Activated naive CD4-positive, alpha-beta T cell treated with anti-CD3 and anti-CD28 coated beads, Interleukin-2, amount 10 ng/mL, durations not matched to agents 7 days and 5 days (primary cell): ENCODE measurements around the gene C1QTNF4.

Experiments used
- CTCF ChIA-PET: fragments of 350-600 bp; sonication (Branson Sonifier 250); formaldehyde crosslinking; loops from one replicate; lab custom pipeline; 2021; ENCODE audit warnings: antibody characterized with exemption; lab: Charles Lee
- DNase-seq: peaks from one replicate; pipeline ENCODE4 v3.0.0-alpha.2; 2020
- H3K27ac Mint-ChIP-seq: one replicate; pipeline ENCODE4 v1.8.0; 2021; ENCODE audit warnings: mild to moderate bottlenecking, moderate library complexity, mixed read lengths
- H3K27me3 Mint-ChIP-seq: one replicate; pipeline ENCODE4 v1.8.0; 2021; ENCODE audit warnings: mild to moderate bottlenecking, mixed read lengths
- H3K36me3 Mint-ChIP-seq: one replicate; pipeline ENCODE4 v1.8.0; 2021; ENCODE audit warnings: mixed read lengths
- H3K4me1 Mint-ChIP-seq: one replicate; pipeline ENCODE4 v1.8.0; 2021; ENCODE audit warnings: mixed read lengths
- H3K4me3 Mint-ChIP-seq: one replicate; pipeline ENCODE4 v1.8.0; 2021; ENCODE audit warnings: mild to moderate bottlenecking, moderate library complexity, mixed read lengths
- H3K9me3 Mint-ChIP-seq: one replicate; pipeline ENCODE4 v1.8.0; 2021; ENCODE audit warnings: mixed read lengths

C1QTNF4 gene

GRCh38 chr11:47609675-47610074, 15.5 kb upstream of the C1QTNF4 start:
- Mint-ChIP-seq H3K4me3 (no peak overlapping the region), H3K27ac (no peak overlapping the region), H3K36me3 (peaks cover 7% of the 10 kb centered on the region), H3K9me3 (no peaks in the 10 kb centered on the region), H3K27me3 (peaks cover 5% of the 10 kb centered on the region), H3K4me1 (peaks cover 10% of the 10 kb centered on the region)
- CTCF ChIA-PET, result interaction anchor here (1.3 kb wide), 1 partner anchor 235 kb away, joined by 7 read pairs; no protein-coding TSS in a partner anchor
- DNase-seq, result no peak

- Mint-ChIP-seq H3K4me3 (no peak overlapping the region), H3K36me3 (peaks cover 5% of the 10 kb centered on the region), H3K27ac (no peak overlapping the region), H3K4me1 (peaks cover 10% of the 10 kb centered on the region), H3K9me3 (no peaks in the 10 kb centered on the region), H3K27me3 (peaks cover 5% of the 10 kb centered on the region)
- no peak for DNase-seq
- CTCF ChIA-PET, result interaction anchor here (1.2 to 1.6 kb wide), 2 partner anchors 10 to 26 kb away, joined by 3 to 7 read pairs; no protein-coding TSS in a partner anchor
Observed at GRCh38 chr11:47607380-47607779, 13.2 kb upstream of the C1QTNF4 start.

GRCh38 chr11:47606731-47607130, 12.5 kb upstream of the C1QTNF4 start:
- DNase-seq, result no peak
- Mint-ChIP-seq H3K27ac (no peak overlapping the region), H3K4me3 (no peak overlapping the region), H3K9me3 (no peaks in the 10 kb centered on the region), H3K4me1 (peaks cover 10% of the 10 kb centered on the region), H3K36me3 (peaks cover 5% of the 10 kb centered on the region), H3K27me3 (peaks cover 9% of the 10 kb centered on the region)
- CTCF ChIA-PET, result interaction anchor here (1.2 to 1.6 kb wide), 2 partner anchors 10 to 25 kb away, joined by 3 to 7 read pairs; no protein-coding TSS in a partner anchor

- no peaks in the 10 kb centered on the region for H3K9me3 Mint-ChIP-seq
- no peak for DNase-seq
- no peak overlapping the region for H3K4me3 Mint-ChIP-seq
- CTCF ChIA-PET, result no interaction called here
- H3K36me3 Mint-ChIP-seq, result peaks cover 5% of the 10 kb centered on the region
- peaks cover 10% of the 10 kb centered on the region for H3K4me1 Mint-ChIP-seq
- no peak overlapping the region for H3K27ac Mint-ChIP-seq
- peaks cover 11% of the 10 kb centered on the region for H3K27me3 Mint-ChIP-seq
Observed at GRCh38 chr11:47605921-47606320, 11.7 kb upstream of the C1QTNF4 start.

- no peak overlapping the region for H3K27ac Mint-ChIP-seq
- CTCF ChIA-PET, result no interaction called here
- H3K36me3 Mint-ChIP-seq, result peaks cover 5% of the 10 kb centered on the region
- peaks cover 13% of the 10 kb centered on the region for H3K27me3 Mint-ChIP-seq
- H3K9me3 Mint-ChIP-seq, result no peaks in the 10 kb centered on the region
- H3K4me1 Mint-ChIP-seq, result peaks cover 3% of the 10 kb centered on the region
- no peak overlapping the region for H3K4me3 Mint-ChIP-seq
- DNase-seq, result no peak
Observed at GRCh38 chr11:47603295-47603694, 9.1 kb upstream of the C1QTNF4 start.

GRCh38 chr11:47599902-47600301, 5.7 kb upstream of the C1QTNF4 start:
- H3K4me1 Mint-ChIP-seq, result no peaks in the 10 kb centered on the region
- H3K27me3 Mint-ChIP-seq, result peaks cover 31% of the 10 kb centered on the region
- CTCF ChIA-PET, result no interaction called here
- no peaks in the 10 kb centered on the region for H3K36me3 Mint-ChIP-seq
- H3K9me3 Mint-ChIP-seq, result no peaks in the 10 kb centered on the region
- no peak overlapping the region for H3K27ac Mint-ChIP-seq
- DNase-seq, result no peak
- no peak overlapping the region for H3K4me3 Mint-ChIP-seq

GRCh38 chr11:47595967-47596366, 1.8 kb upstream of the C1QTNF4 start:
- no peaks in the 10 kb centered on the region for H3K36me3 Mint-ChIP-seq
- H3K9me3 Mint-ChIP-seq, result no peaks in the 10 kb centered on the region
- H3K4me3 Mint-ChIP-seq, result no peak overlapping the region
- H3K4me1 Mint-ChIP-seq, result peaks cover 17% of the 10 kb centered on the region
- peaks cover 59% of the 10 kb centered on the region for H3K27me3 Mint-ChIP-seq
- CTCF ChIA-PET, result no interaction called here
- no peak overlapping the region for H3K27ac Mint-ChIP-seq
- DNase-seq, result no peak

GRCh38 chr11:47595029-47595428, 818 bp upstream of the C1QTNF4 start:
- no peak overlapping the region for H3K27ac Mint-ChIP-seq
- H3K4me3 Mint-ChIP-seq, result no peak overlapping the region
- CTCF ChIA-PET, result no interaction called here
- H3K27me3 Mint-ChIP-seq, result peaks cover 59% of the 10 kb centered on the region
- DNase-seq, result no peak
- H3K36me3 Mint-ChIP-seq, result no peaks in the 10 kb centered on the region
- H3K4me1 Mint-ChIP-seq, result peaks cover 18% of the 10 kb centered on the region
- H3K9me3 Mint-ChIP-seq, result no peaks in the 10 kb centered on the region

GRCh38 chr11:47593492-47593933, 698 bp downstream of the C1QTNF4 start:
- peaks cover 18% of the 10 kb centered on the region for H3K4me1 Mint-ChIP-seq
- no peak overlapping the region for H3K4me3 Mint-ChIP-seq
- no peak for DNase-seq
- H3K27me3 Mint-ChIP-seq, result peaks cover 59% of the 10 kb centered on the region
- no peaks in the 10 kb centered on the region for H3K9me3 Mint-ChIP-seq
- no peaks in the 10 kb centered on the region for H3K36me3 Mint-ChIP-seq
- CTCF ChIA-PET, result interaction anchor here (1.6 kb wide), 1 partner anchor 42 kb away, joined by 5 read pairs; no protein-coding TSS in a partner anchor
- no peak overlapping the region for H3K27ac Mint-ChIP-seq

GRCh38 chr11:47592970-47593369, 1.2 kb downstream of the C1QTNF4 start:
- DNase-seq, result no peak
- peaks cover 55% of the 10 kb centered on the region for H3K27me3 Mint-ChIP-seq
- CTCF ChIA-PET, result interaction anchor here (0.6 to 1.6 kb wide), 2 partner anchors 41 to 112 kb away, joined by 3 to 5 read pairs; no protein-coding TSS in a partner anchor
- no peaks in the 10 kb centered on the region for H3K36me3 Mint-ChIP-seq
- peaks cover 18% of the 10 kb centered on the region for H3K4me1 Mint-ChIP-seq
- no peaks in the 10 kb centered on the region for H3K9me3 Mint-ChIP-seq
- H3K27ac Mint-ChIP-seq, result no peak overlapping the region
- H3K4me3 Mint-ChIP-seq, result no peak overlapping the region

GRCh38 chr11:47592251-47592650, 2.0 kb downstream of the C1QTNF4 start:
- Mint-ChIP-seq H3K9me3 (no peaks in the 10 kb centered on the region), H3K27me3 (peaks cover 55% of the 10 kb centered on the region), H3K36me3 (no peaks in the 10 kb centered on the region), H3K27ac (no peak overlapping the region), H3K4me1 (peaks cover 18% of the 10 kb centered on the region), H3K4me3 (no peak overlapping the region)
- no peak for DNase-seq
- CTCF ChIA-PET, result interaction anchor here (0.6 to 1.6 kb wide), 3 partner anchors 28 to 113 kb away, joined by 3 to 5 read pairs (median 3); no protein-coding TSS in a partner anchor

- Mint-ChIP-seq H3K27me3 (peaks cover 52% of the 10 kb centered on the region), H3K4me1 (peaks cover 18% of the 10 kb centered on the region), H3K36me3 (no peaks in the 10 kb centered on the region), H3K9me3 (no peaks in the 10 kb centered on the region), H3K27ac (no peak overlapping the region), H3K4me3 (no peak overlapping the region)
- CTCF ChIA-PET, result interaction anchor here (1.1 kb wide), 1 partner anchor 28 kb away, joined by 3 read pairs; no protein-coding TSS in a partner anchor
- no peak for DNase-seq
Observed at GRCh38 chr11:47591764-47592163, 2.4 kb downstream of the C1QTNF4 start.

- DNase-seq, result no peak
- Mint-ChIP-seq H3K27me3 (peaks cover 37% of the 10 kb centered on the region), H3K9me3 (no peaks in the 10 kb centered on the region), H3K4me3 (no peak overlapping the region), H3K4me1 (peaks cover 18% of the 10 kb centered on the region), H3K36me3 (no peaks in the 10 kb centered on the region), H3K27ac (no peak overlapping the region)
- CTCF ChIA-PET, result no interaction called here
Observed at GRCh38 chr11:47589977-47590861, 4.0 kb downstream of the C1QTNF4 start.

- H3K27ac Mint-ChIP-seq, result no peak overlapping the region
- H3K4me1 Mint-ChIP-seq, result peaks cover 18% of the 10 kb centered on the region
- CTCF ChIA-PET, result no interaction called here
- no peak for DNase-seq
- H3K27me3 Mint-ChIP-seq, result peaks cover 31% of the 10 kb centered on the region
- H3K36me3 Mint-ChIP-seq, result peaks cover 4% of the 10 kb centered on the region
- H3K4me3 Mint-ChIP-seq, result no peak overlapping the region
- no peaks in the 10 kb centered on the region for H3K9me3 Mint-ChIP-seq
Observed at GRCh38 chr11:47589584-47589976, 4.6 kb downstream of the C1QTNF4 start.
